Measurements from ENCODE around the gene SCTR. TPM values are rescaled to one million over a fixed set of nuclear protein-coding genes. Genes with fewer than 3 reads are reported as not detected.

Gene SCTR
- total RNA-seq, 1 experiment from 2014 or later, result not detected

- BruUV-seq (replicated peaks), result no TSS peak
- no peak overlapping the region for H3K27ac ChIP-seq (ENCODE audit: low read length)
- no peak overlapping the region for H2AFZ ChIP-seq (ENCODE audit: low read length)
- DNase-seq (no peak), ATAC-seq (no peak)
- no peaks in the 10 kb centered on the region for H3K9me2 ChIP-seq (replicated peaks; ENCODE audit: low read length)
- no peaks in the 10 kb centered on the region for H4K20me1 ChIP-seq (ENCODE audit: low read length)
- no peaks in the 10 kb centered on the region for H3K9me3 ChIP-seq (ENCODE audit: low read length)
- no peaks in the 10 kb centered on the region for H3K79me2 ChIP-seq (ENCODE audit: low read length)
- intact Hi-C loops (cut with micrococcal nuclease), result no loop called here
- H3K4me3 ChIP-seq (ENCODE audit: low read length), result no peak overlapping the region
- ChIA-PET POLR2A (ENCODE audit: unreplicated experiment) (no interaction called here), CTCF (no interaction called here)
- no peaks in the 10 kb centered on the region for H3F3A ChIP-seq (ENCODE audit: low read length, unreplicated experiment)
- no peaks in the 10 kb centered on the region for H3K4me1 ChIP-seq (ENCODE audit: insufficient read depth, low read length)
- peaks cover 11% of the 10 kb centered on the region for H3K27me3 ChIP-seq (ENCODE audit: low read length)
- no peak overlapping the region for H3K9ac ChIP-seq (ENCODE audit: low read length)
- no peaks in the 10 kb centered on the region for H3K36me3 ChIP-seq (ENCODE audit: low read depth, low read length)
- H3K4me2 ChIP-seq (ENCODE audit: low read length), result no peak overlapping the region
- TF ChIP-seq CTCF (conservative IDR thresholded peaks at IDR 0.05; ENCODE audit: low read depth, low read length) (no peak), EZH2 (IDR thresholded peaks at IDR 0.05; ENCODE audit: low read length, unreplicated experiment) (no peak), EZH2phosphoT487 (IDR thresholded peaks at IDR 0.05; ENCODE audit: borderline replicate concordance, low read length) (no peak)
Measured at GRCh38 chr2:119439574-119440500, 84.4 kb downstream of the SCTR start.

DNA sequence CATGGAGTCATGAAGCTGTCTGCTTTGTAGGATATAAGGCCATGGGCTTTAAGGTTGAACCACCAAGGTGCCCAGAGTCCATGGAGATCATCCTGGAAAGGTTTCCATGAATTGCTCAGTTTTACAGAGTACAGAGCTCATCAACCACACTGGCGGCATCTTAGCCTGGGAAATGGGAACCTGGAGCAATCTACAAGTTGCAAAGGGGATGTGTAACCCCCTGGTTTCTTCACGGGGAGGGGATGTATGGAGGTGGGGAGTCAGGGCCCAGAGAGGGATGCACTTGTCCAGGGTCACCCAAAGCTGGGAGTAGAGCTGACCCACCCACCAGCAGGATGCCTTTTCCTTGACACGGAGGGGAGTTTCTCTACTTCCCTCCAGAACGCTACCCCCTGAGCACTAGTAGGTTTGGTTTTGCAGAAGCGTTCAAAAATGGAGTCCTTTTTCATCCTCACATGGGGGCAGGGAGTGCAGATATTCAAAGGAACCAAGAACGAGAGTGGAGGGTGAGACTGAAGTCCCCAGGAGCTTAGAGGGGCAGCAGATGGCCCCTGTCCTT lies 85.5 kb downstream of the SCTR start:
- no peak for ATAC-seq
- no peak overlapping the region for H3K9ac ChIP-seq (ENCODE audit: low read length)
- CTCF ChIA-PET, result no interaction called here

More for the DNA sequence above, 85.5 kb downstream of the SCTR start:
- H3K36me3 ChIP-seq (ENCODE audit: low read depth, low read length), result no peaks in the 10 kb centered on the region
- POLR2A ChIA-PET (ENCODE audit: unreplicated experiment), result no interaction called here
- BruUV-seq (replicated peaks), result no TSS peak
- no peaks in the 10 kb centered on the region for H3K9me2 ChIP-seq (replicated peaks; ENCODE audit: low read length)
- no peak for TF ChIP-seq EZH2 (IDR thresholded peaks at IDR 0.05; ENCODE audit: low read length, unreplicated experiment)
- TF ChIP-seq EZH2phosphoT487 (IDR thresholded peaks at IDR 0.05; ENCODE audit: borderline replicate concordance, low read length), result no peak
- no peak for TF ChIP-seq CTCF (conservative IDR thresholded peaks at IDR 0.05; ENCODE audit: low read depth, low read length)
- no peaks in the 10 kb centered on the region for H3F3A ChIP-seq (ENCODE audit: low read length, unreplicated experiment)
- intact Hi-C loops (cut with micrococcal nuclease), result no loop called here
- H3K9me3 ChIP-seq (ENCODE audit: low read length), result no peaks in the 10 kb centered on the region
- no peaks in the 10 kb centered on the region for H3K79me2 ChIP-seq (ENCODE audit: low read length)
- no peaks in the 10 kb centered on the region for H3K4me1 ChIP-seq (ENCODE audit: insufficient read depth, low read length)
- H4K20me1 ChIP-seq (ENCODE audit: low read length), result no peaks in the 10 kb centered on the region
- DNase-seq, result no peak
- no peak overlapping the region for H3K4me3 ChIP-seq (ENCODE audit: low read length)
- H2AFZ ChIP-seq (ENCODE audit: low read length), result no peak overlapping the region
- H3K27me3 ChIP-seq (ENCODE audit: low read length), result peaks cover 11% of the 10 kb centered on the region
- no peak overlapping the region for H3K27ac ChIP-seq (ENCODE audit: low read length)
- no peak overlapping the region for H3K4me2 ChIP-seq (ENCODE audit: low read length)
